Spleen (tissue), 11 donors: ENCODE measurements around the gene SLC1A7. TPM values are rescaled to one million over a fixed set of nuclear protein-coding genes. Genes with fewer than 3 reads are reported as not detected.

Experiments used
- DNase-seq: peaks from one replicate; pipeline ENCODE4 v3.0.0-alpha.2; 2020
- H3K27ac ChIP-seq, 8 donors: fragments of 200-600 bp; sonication (generic) in 7 of 8; 1 replicate in 4 of 8; 2 replicates in 4 of 8; pipeline versions ENCODE4 v1.5.0 to v1.8.0; 2016 to 2021; ENCODE audit warnings: inconsistent platforms in 4 of 8, mild to moderate bottlenecking in 4 of 8, moderate library complexity in 1 of 8
- H3K27me3 ChIP-seq, 7 donors: fragments of 200-600 bp; sonication (generic) in 6 of 7; replicated peaks in 1 of 7; 1 replicate in 4 of 7; 2 replicates in 3 of 7; pipeline versions ENCODE4 v1.5.0 to v1.8.0; 2016 to 2021; ENCODE audit warnings: inconsistent platforms in 3 of 7, mild to moderate bottlenecking in 1 of 7
- H3K36me3 ChIP-seq, 6 donors: fragments of 200-600 bp; sonication (generic) in 5 of 6; 1 replicate in 4 of 6; 2 replicates in 2 of 6; pipeline versions ENCODE4 v1.5.0 to v1.8.0; 2016 to 2021; ENCODE audit warnings: inconsistent platforms in 2 of 6
- H3K4me1 ChIP-seq, 6 donors: fragments of 200-600 bp; sonication (generic) in 5 of 6; 1 replicate in 3 of 6; 2 replicates in 3 of 6; pipeline versions ENCODE4 v1.5.0 to v1.8.0; 2016 to 2021; ENCODE audit warnings: inconsistent platforms in 3 of 6
- H3K4me3 ChIP-seq, 8 donors: fragments of 200-600 bp; sonication (generic) in 7 of 8; 1 replicate in 4 of 8; 2 replicates in 4 of 8; pipeline versions ENCODE4 v1.5.0 to v1.8.0; 2016 to 2021; ENCODE audit warnings: inconsistent platforms in 4 of 8, mild to moderate bottlenecking in 4 of 8, moderate library complexity in 2 of 8
- H3K9me3 ChIP-seq, 8 donors: fragments of 200-600 bp; sonication (generic) in 7 of 8; 1 replicate in 4 of 8; 2 replicates in 4 of 8; pipeline versions ENCODE4 v1.5.0 to v1.8.0; 2016 to 2021; ENCODE audit warnings: inconsistent platforms in 4 of 8
- CTCF ChIP-seq, 11 experiments: fragments of 200-600 bp in 7 of 11; fragments of 450-650 bp in 4 of 11; sonication (generic) in 4 of 11; IDR thresholded peaks in 8 of 11; conservative IDR thresholded peaks in 3 of 11; 1 replicate in 7 of 11; 2 replicates in 4 of 11; pipeline versions ENCODE4 v1.4.0 to v1.8.0; 2016 to 2021; ENCODE audit warnings: antibody characterized with exemption in 11 of 11, inconsistent platforms in 4 of 11, mild to moderate bottlenecking in 1 of 11
- POLR2A ChIP-seq, 3 donors: fragments of 450-650 bp; IDR thresholded peaks; one replicate each; pipeline ENCODE4 v1.5.1; 2017; ENCODE audit warnings: antibody characterized with exemption in 3 of 3, mild to moderate bottlenecking in 1 of 3
- POLR2AphosphoS5 ChIP-seq, 3 donors: sonication (generic); formaldehyde crosslinking; IDR thresholded peaks; one replicate each; pipeline ENCODE4 v1.5.1; 2017; ENCODE audit warnings: antibody characterized with exemption in 3 of 3
- WGBS, 5 donors: extraction: QIAGEN DNeasy Blood & Tissue Kit in 3 of 5; methylation state at CpG; one replicate each; pipeline versions ENCODE4 v1.1.5 to v1.1.7; 2013 to 2018; 5-methylcytosine and 5-hydroxymethylcytosine counted together
- intact Hi-C: fragments of 100-400 bp; cut with DNase I; formaldehyde crosslinking; loops from one replicate; pipeline ENCODE4 v1.15.0; 2023; ENCODE audit warnings: low total_unique reads
- polyA plus RNA-seq, 3 donors: library from polyadenylated mRNA; stranded (reverse); fragments of 200-250 nt; gene quantifications; one replicate each; pipeline ENCODE4 v1.2.1, GENCODE V29; 2013
- total RNA-seq, 7 donors: library from RNA; depleted of rRNA in 3 of 7; stranded (reverse); fragments of >200 nt in 3 of 7; fragmentation: NEBNext Ultra II Directional in 4 of 7; extraction: Animal tissue kit (Norgen Biotek cat#: 25700) in 4 of 7; gene quantifications; one replicate each; pipeline versions ENCODE4 v1.1.0 to v1.2.1, GENCODE V29; 2016 to 2021
- donor health status: healthy with polysubstance abuse.
- donor health status: DM: no; HTN: no; CAD: no; lungs with moderate emphysema.
- donor health status: DM: no; HTN: no; CAD: no.
- donor health status: Bipolar disorder and iron deficiency.
- donor health status: healthy.
- donor health status: DM: no; HTN: no; CAD: no.
- donor health status: DM: yes; HTN: yes; CAD: no.

SLC1A7 gene
- total and polyA plus RNA-seq, 10 donors, result 0.02 to 0.19 (median 0.08) TPM; not detected in 6

DNA sequence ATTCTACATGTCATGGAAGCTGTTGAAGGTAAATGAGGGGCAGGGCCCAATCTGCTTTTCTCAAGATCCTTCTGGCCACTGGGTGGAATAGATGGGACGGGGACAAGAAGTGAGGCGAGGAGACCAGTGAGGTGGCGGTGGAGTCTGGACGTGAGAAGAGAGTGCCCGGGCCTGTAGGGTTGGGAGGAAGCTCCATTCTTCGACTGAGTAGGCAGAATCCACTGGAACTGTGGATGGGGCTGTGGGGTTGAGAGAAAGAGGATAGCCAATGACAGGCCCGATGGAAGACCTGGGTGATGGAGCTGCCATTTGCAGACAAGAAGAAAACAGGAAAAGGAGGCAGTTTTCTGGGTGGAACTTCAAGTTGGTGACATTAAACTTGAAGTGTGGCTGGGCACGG is 10.3 kb downstream of the SLC1A7 start:
- intact Hi-C loops, result no loop called here
- Histone ChIP-seq H3K9me3 (peaks cover 0 to 4% (median 1%) of the 10 kb centered on the region in 8 donors), H3K4me3 (no peak overlapping the region), H3K27ac (no peak overlapping the region), H3K27me3 (no peaks in the 10 kb centered on the region), H3K36me3 (no peaks in the 10 kb centered on the region), H3K4me1 (peaks cover 0 to 6% (median 0%) of the 10 kb centered on the region in 6 donors)
- peak; percentile 44 for DNase-seq
- 78 to 88% (median 85%) methylated on average over 8 of the region's 8 CpGs for WGBS, 5 donors
- TF ChIP-seq POLR2AphosphoS5 (IDR thresholded peaks at IDR 0.05), result no peak
- TF ChIP-seq CTCF (IDR thresholded peaks at IDR 0.05 in 8 of 11, conservative IDR thresholded peaks at IDR 0.05 in 3 of 11), result no peak
- no peak for TF ChIP-seq POLR2A (IDR thresholded peaks at IDR 0.05)

DNA sequence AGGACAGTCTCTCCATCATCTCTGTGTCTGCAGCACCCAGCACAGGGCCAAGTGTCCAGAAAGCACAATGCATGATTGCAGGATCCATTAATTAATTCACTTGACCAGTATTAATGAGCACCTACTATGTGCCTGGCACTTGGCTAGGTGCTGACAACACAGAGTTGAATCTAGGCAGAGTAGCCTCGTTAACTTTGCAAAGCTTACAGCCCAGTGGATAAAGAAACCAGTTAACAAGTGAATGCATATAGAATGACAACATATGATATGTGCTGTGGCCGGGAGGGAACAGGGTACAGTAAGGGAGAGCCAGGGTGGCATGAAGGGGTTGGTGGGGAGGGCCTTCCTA is 10.9 kb downstream of the SLC1A7 start:
- Histone ChIP-seq H3K9me3 (no peaks in the 10 kb centered on the region), H3K27ac (peak overlapping the region in 1 of 8 donors; percentile 55), H3K4me1 (peaks cover 0 to 6% (median 0%) of the 10 kb centered on the region in 6 donors), H3K4me3 (no peak overlapping the region), H3K36me3 (no peaks in the 10 kb centered on the region), H3K27me3 (no peaks in the 10 kb centered on the region)
- TF ChIP-seq CTCF (IDR thresholded peaks at IDR 0.05 in 8 of 11, conservative IDR thresholded peaks at IDR 0.05 in 3 of 11) (no peak), POLR2AphosphoS5 (IDR thresholded peaks at IDR 0.05) (no peak), POLR2A (IDR thresholded peaks at IDR 0.05) (no peak)
- WGBS, 5 donors, result 82 to 97% (median 89%) methylated on average over 2 of the region's 2 CpGs
- intact Hi-C loops, result no loop called here
- peak; percentile 17 for DNase-seq

- peak overlapping the region in 1 of 8 donors; percentile 55 for H3K27ac ChIP-seq
- no peaks in the 10 kb centered on the region for H3K36me3 ChIP-seq
- DNase-seq, result peak; percentile 21
- TF ChIP-seq POLR2AphosphoS5 (IDR thresholded peaks at IDR 0.05) (no peak), CTCF (IDR thresholded peaks at IDR 0.05 in 8 of 11, conservative IDR thresholded peaks at IDR 0.05 in 3 of 11) (no peak), POLR2A (IDR thresholded peaks at IDR 0.05) (no peak)
- WGBS, 5 donors, result 70 to 82% (median 76%) methylated on average over 9 of the region's 9 CpGs
- no peaks in the 10 kb centered on the region for H3K27me3 ChIP-seq
- no peaks in the 10 kb centered on the region for H3K9me3 ChIP-seq
- H3K4me1 ChIP-seq, result peaks cover 0 to 6% (median 0%) of the 10 kb centered on the region in 6 donors
- no peak overlapping the region for H3K4me3 ChIP-seq
- intact Hi-C loops, result no loop called here
Observed at GRCh38 chr1:53130878-53131589, 11.4 kb downstream of the SLC1A7 start.

- Histone ChIP-seq H3K4me3 (no peak overlapping the region), H3K9me3 (no peaks in the 10 kb centered on the region), H3K27ac (peak overlapping the region in 1 of 8 donors; percentile 55), H3K4me1 (peaks cover 0 to 6% (median 0%) of the 10 kb centered on the region in 6 donors), H3K36me3 (no peaks in the 10 kb centered on the region), H3K27me3 (no peaks in the 10 kb centered on the region)
- DNase-seq, result peak; percentile 45
- intact Hi-C loops, result no loop called here
- no peak for TF ChIP-seq POLR2A (IDR thresholded peaks at IDR 0.05)
- TF ChIP-seq POLR2AphosphoS5 (IDR thresholded peaks at IDR 0.05), result peak in 1 of 3 donors; percentile 40
- TF ChIP-seq CTCF (IDR thresholded peaks at IDR 0.05 in 8 of 11, conservative IDR thresholded peaks at IDR 0.05 in 3 of 11), result no peak
- WGBS, 5 donors, result 73 to 95% (median 85%) methylated on average over 1 of the region's 1 CpG; no CpG with 5 or more reads in 1 of the 5 donors
Observed at GRCh38 chr1:53130598-53130877, 11.9 kb downstream of the SLC1A7 start.
